Osteocyte (in vitro differentiated cells): ENCODE data around the gene VDR. TPM values are rescaled to one million over a fixed set of nuclear protein-coding genes. Genes with fewer than 3 reads are reported as not detected.

Experiments
- DNase-seq: peaks from one replicate; pipeline ENCODE4 v3.0.0; 2021; ENCODE audit warnings: mixed read lengths; ENCODE audit not compliant: unreplicated experiment; ENCODE audit errors: extremely low spot score
- H3K27ac Mint-ChIP-seq: one replicate; pipeline ENCODE4 v1.8.0; 2021; ENCODE audit warnings: mild to moderate bottlenecking, mixed read lengths; ENCODE audit not compliant: unreplicated experiment
- H3K27me3 Mint-ChIP-seq: one replicate; pipeline ENCODE4 v1.8.0; 2021; ENCODE audit warnings: mixed read lengths; ENCODE audit not compliant: unreplicated experiment
- H3K36me3 Mint-ChIP-seq: one replicate; pipeline ENCODE4 v1.8.0; 2021; ENCODE audit warnings: mixed read lengths; ENCODE audit not compliant: unreplicated experiment
- H3K4me1 Mint-ChIP-seq: one replicate; pipeline ENCODE4 v1.8.0; 2021; ENCODE audit warnings: mixed read lengths; ENCODE audit not compliant: unreplicated experiment
- H3K4me3 Mint-ChIP-seq: one replicate; pipeline ENCODE4 v1.8.0; 2021; ENCODE audit warnings: mild to moderate bottlenecking, moderate library complexity, mixed read lengths; ENCODE audit not compliant: unreplicated experiment
- H3K9me3 Mint-ChIP-seq: one replicate; pipeline ENCODE4 v1.8.0; 2021; ENCODE audit warnings: mixed read lengths; ENCODE audit not compliant: unreplicated experiment
- total RNA-seq: library from RNA; stranded (reverse); gene quantifications from 2 replicates; pipeline ENCODE4 v1.2.1, GENCODE V29; 2021
- TF ChIP-seq, protein P1 (sequence below): fragments of 200-600 bp; sonication (generic); IDR thresholded peaks from 2 replicates; pipeline ENCODE4 v1.5.0; 2021; ENCODE audit warnings: antibody characterized with exemption, mild to moderate bottlenecking, moderate library complexity

Gene VDR
- total RNA-seq, 1 donor from 2014 or later = 2.7 TPM

DNA sequence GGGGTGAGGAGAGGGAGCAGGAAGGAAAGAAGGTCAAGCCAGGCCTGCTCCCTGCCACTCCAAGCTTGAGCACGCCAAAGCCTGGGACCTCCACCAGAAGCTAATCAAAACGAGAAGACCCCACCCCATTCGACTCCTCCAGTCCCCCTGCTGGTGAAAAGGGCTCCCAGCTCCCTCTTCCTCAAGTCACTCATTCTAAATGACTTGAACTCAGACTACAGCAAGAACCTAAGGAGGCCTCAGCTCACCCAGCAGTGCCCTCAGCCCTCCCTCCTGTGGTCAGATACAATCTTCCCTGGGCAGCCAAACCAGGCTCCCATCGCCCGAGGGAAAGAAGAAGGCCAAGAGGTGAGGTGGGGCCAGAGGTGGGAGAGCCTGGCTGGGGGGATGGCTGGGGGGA is 102.5 kb downstream of the VDR start:
- TF ChIP-seq, protein P1, sequence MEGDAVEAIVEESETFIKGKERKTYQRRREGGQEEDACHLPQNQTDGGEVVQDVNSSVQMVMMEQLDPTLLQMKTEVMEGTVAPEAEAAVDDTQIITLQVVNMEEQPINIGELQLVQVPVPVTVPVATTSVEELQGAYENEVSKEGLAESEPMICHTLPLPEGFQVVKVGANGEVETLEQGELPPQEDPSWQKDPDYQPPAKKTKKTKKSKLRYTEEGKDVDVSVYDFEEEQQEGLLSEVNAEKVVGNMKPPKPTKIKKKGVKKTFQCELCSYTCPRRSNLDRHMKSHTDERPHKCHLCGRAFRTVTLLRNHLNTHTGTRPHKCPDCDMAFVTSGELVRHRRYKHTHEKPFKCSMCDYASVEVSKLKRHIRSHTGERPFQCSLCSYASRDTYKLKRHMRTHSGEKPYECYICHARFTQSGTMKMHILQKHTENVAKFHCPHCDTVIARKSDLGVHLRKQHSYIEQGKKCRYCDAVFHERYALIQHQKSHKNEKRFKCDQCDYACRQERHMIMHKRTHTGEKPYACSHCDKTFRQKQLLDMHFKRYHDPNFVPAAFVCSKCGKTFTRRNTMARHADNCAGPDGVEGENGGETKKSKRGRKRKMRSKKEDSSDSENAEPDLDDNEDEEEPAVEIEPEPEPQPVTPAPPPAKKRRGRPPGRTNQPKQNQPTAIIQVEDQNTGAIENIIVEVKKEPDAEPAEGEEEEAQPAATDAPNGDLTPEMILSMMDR = peak; percentile 40
- H3K4me1 Mint-ChIP-seq = peaks cover 51% of the 10 kb centered on the region
- H3K27ac Mint-ChIP-seq = peak overlapping the region; percentile 76
- peaks cover 13% of the 10 kb centered on the region for H3K36me3 Mint-ChIP-seq
- DNase-seq = no peak
- no peak overlapping the region for H3K4me3 Mint-ChIP-seq
- no peaks in the 10 kb centered on the region for H3K9me3 Mint-ChIP-seq
- no peaks in the 10 kb centered on the region for H3K27me3 Mint-ChIP-seq

GRCh38 chr12:47801904-47802246 is 102.9 kb downstream of the VDR start:
- DNase-seq = no peak
- H3K36me3 Mint-ChIP-seq = peaks cover 16% of the 10 kb centered on the region
- peak overlapping the region; percentile 76 for H3K27ac Mint-ChIP-seq
- TF ChIP-seq, protein P1 = no peak
- H3K4me3 Mint-ChIP-seq = no peak overlapping the region
- no peaks in the 10 kb centered on the region for H3K27me3 Mint-ChIP-seq
- peaks cover 48% of the 10 kb centered on the region for H3K4me1 Mint-ChIP-seq
- no peaks in the 10 kb centered on the region for H3K9me3 Mint-ChIP-seq

DNA sequence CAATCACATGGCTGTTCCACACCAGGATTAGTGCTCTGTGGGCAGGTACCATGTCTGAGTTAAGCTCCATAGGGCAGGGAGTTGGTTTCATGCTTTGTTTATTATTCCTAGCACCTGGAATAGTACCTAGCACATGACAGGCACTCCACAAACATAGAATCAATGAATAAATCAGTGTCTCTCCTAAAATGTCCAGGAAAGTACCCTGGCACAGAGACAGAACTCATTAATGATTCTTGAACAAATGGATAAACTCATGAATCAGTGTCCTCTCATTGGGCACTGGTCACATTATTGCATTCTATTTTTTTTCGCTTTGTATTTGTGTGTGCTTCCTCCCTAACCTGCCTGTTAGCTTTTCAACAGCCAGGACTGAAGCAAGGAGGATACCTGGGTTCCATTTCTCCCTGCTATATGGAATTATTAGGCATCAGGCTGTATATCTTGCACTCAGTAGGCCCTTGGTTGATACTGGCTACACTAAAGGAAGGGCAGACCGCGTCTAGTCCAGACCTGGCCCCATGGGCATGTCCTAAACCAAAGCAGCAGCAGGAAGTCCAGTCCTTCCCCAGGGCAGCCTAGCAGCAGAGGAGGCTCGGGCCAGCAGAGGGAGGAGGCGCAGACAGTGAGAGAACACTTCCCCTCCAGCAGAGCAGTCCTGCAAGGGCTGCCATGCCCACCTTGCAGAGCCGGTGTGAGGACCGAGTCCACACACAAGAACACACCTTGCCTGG is 103.5 kb downstream of the VDR start:
- H3K4me1 Mint-ChIP-seq = peaks cover 48% of the 10 kb centered on the region
- no peak for DNase-seq
- H3K27me3 Mint-ChIP-seq = no peaks in the 10 kb centered on the region
- H3K4me3 Mint-ChIP-seq = no peak overlapping the region
- TF ChIP-seq, protein P1 = no peak
- no peaks in the 10 kb centered on the region for H3K9me3 Mint-ChIP-seq
- peak overlapping the region; percentile 76 for H3K27ac Mint-ChIP-seq
- peaks cover 16% of the 10 kb centered on the region for H3K36me3 Mint-ChIP-seq

GRCh38 chr12:47800582-47800981 is 104.2 kb downstream of the VDR start:
- H3K36me3 Mint-ChIP-seq = peaks cover 16% of the 10 kb centered on the region
- no peaks in the 10 kb centered on the region for H3K27me3 Mint-ChIP-seq
- peaks cover 45% of the 10 kb centered on the region for H3K4me1 Mint-ChIP-seq
- TF ChIP-seq, protein P1 = no peak
- no peak overlapping the region for H3K4me3 Mint-ChIP-seq
- H3K9me3 Mint-ChIP-seq = no peaks in the 10 kb centered on the region
- no peak for DNase-seq
- H3K27ac Mint-ChIP-seq = no peak overlapping the region

DNA sequence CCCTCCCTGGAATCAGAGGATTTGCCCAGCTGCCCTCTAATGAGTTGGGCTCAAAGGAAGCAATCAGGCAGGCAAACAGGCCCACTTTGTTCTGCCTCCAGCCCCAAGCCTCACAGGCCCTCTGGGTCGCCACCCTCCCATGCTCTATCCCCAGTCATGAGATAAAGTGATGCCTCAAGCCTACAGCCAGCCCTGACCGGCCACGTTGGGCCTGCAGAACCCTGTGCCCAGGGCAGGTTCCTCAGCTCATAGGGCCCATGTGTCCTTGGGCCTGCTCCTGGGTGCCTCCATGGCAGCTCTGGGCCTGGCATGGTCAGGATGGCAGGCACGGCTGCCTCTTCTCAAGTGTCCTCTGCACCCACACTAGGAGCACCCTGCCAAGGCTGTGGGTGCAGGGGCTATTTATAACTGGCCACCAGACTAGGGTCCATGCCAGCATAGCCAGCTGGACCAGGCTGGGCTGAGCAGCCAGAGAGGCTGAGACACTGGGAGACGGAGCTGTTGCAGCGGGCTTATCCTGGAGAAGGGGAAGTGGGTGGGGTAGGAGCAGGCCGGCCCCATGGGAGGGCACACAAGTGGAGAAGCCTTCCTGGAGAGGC is 105.3 kb downstream of the VDR start:
- peaks cover 9% of the 10 kb centered on the region for H3K36me3 Mint-ChIP-seq
- H3K4me1 Mint-ChIP-seq = peaks cover 36% of the 10 kb centered on the region
- TF ChIP-seq, protein P1 = no peak
- H3K9me3 Mint-ChIP-seq = no peaks in the 10 kb centered on the region
- H3K27me3 Mint-ChIP-seq = no peaks in the 10 kb centered on the region
- peak overlapping the region; percentile 38 for H3K27ac Mint-ChIP-seq
- DNase-seq = no peak
- no peak overlapping the region for H3K4me3 Mint-ChIP-seq
